ENCODE data around the gene RIPOR3. TPM values are rescaled to one million over a fixed set of nuclear protein-coding genes. Genes with fewer than 3 reads are reported as not detected.
"Not testable (repeated sequence)": the region's sequence is repeated elsewhere in the genome, so short reads cannot be mapped to it uniquely, and the experiment has no call there.

The RIPOR3 gene
- total RNA-seq, 1 donor from 2014 or later = not detected

DNA sequence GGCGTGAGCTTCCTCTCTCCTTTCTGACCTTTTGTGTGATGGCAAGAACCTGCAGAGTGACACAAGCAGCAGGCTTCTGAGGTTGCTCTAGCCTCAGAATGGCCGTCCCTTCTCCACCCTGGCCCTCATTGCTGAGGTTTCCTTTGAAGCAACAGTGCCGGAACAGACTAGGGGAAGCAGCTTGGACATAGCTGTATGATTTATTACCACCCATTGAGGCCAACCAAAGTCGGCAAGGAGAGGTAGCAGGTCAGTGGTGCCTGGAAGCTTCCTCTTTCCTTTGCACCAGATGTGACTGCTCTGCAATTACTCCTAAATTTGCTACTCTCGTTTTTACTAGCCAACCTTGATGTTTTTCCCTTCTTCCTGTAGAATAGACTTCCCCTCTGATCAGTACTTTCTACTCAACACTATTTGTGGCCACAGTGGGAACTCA lies 149.7 kb downstream of the RIPOR3 start:
- intact Hi-C loops (cut with micrococcal nuclease) = no loop called here
- Mint-ChIP-seq H3K27me3 (ENCODE audit: insufficient read depth) (no peaks in the 10 kb centered on the region), H3K4me1 (ENCODE audit: low read depth) (peaks cover 74% of the 10 kb centered on the region), H3K36me3 (ENCODE audit: low read depth) (peaks cover 35% of the 10 kb centered on the region), H3K4me3 (no peak overlapping the region), H3K27ac (peak overlapping the region; percentile 42), H3K9me3 (no peaks in the 10 kb centered on the region)
- no peak for DNase-seq (ENCODE audit: low spot score)

DNA sequence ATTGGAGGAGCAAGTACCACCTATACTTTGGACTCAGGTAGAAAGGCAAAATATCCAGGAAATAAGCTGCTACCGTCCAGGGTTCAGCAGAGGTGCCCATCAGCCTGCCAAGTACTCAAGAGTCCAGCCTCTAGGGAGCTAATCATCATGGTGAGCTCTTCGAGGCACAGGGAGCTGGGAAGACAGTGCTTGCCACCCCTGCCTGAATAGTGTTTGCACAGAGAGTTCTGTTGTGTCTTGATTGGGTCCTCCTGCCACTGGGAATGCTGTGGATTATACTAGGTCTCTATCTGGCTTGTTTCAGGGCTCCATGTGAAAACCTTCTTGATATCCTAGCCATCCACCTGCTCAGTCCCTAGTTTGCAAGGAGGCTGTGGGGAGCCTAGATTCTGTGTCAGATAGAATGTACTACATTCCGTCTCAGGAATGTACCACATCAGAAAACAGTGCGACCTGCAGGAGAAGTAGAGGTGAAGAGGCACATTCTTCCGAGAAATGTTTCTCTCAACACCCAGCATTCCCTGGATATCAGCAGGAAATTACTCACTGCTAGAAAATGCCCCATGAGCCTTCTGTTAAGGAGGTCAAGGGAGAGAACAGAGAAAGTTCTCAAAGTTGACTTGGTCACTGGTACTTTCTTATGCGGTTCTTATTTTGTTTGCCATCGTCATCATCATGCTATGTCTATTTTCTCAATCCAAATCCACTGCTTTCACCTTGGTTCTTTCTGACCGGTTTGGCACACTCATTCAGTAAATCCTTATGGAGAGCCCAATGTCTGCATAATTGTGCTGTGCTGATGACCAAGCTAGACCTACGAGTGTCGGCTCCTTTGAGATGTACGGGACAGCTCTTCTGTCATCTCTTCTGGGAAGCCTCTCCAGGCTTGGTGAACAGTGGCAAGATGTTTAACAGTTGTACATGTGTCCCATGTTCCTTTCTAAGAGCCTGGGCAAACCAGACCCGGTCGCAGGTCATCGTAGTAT lies 150.4 kb downstream of the RIPOR3 start:
- intact Hi-C loops (cut with micrococcal nuclease) = no loop called here
- Mint-ChIP-seq H3K27ac (peak overlapping the region; percentile 42), H3K36me3 (ENCODE audit: low read depth) (peaks cover 31% of the 10 kb centered on the region), H3K4me3 (peak overlapping the region; percentile 31), H3K9me3 (no peaks in the 10 kb centered on the region), H3K4me1 (ENCODE audit: low read depth) (peaks cover 71% of the 10 kb centered on the region), H3K27me3 (ENCODE audit: insufficient read depth) (no peaks in the 10 kb centered on the region)
- DNase-seq (ENCODE audit: low spot score) = no peak

DNA sequence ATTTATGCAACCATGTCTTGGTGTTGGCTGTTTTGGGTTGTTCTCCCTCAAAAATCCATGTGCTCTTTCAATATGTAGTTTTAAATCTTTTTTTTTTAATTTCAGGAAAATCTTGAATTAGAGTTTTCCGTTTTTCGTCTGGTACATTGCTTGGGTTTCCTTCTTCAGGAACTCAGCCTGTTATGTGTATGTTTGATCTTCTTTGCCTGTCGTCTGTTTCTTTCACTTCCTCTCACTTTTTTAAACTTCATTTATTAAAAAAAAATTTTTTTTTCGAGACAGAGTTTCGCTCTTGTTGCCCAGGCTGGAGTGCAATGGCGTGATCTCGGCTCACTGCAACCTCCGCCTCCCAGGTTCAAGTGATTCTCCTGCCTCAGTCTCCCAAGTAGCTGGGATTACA lies 151.5 kb downstream of the RIPOR3 start:
- peaks cover 72% of the 10 kb centered on the region for H3K4me1 Mint-ChIP-seq (ENCODE audit: low read depth)
- DNase-seq (ENCODE audit: low spot score); H3K27me3 Mint-ChIP-seq (ENCODE audit: insufficient read depth); H3K27ac Mint-ChIP-seq; H3K4me3 Mint-ChIP-seq; intact Hi-C loops (cut with micrococcal nuclease); H3K9me3 Mint-ChIP-seq: not testable (repeated sequence)
- peaks cover 35% of the 10 kb centered on the region for H3K36me3 Mint-ChIP-seq (ENCODE audit: low read depth)

DNA sequence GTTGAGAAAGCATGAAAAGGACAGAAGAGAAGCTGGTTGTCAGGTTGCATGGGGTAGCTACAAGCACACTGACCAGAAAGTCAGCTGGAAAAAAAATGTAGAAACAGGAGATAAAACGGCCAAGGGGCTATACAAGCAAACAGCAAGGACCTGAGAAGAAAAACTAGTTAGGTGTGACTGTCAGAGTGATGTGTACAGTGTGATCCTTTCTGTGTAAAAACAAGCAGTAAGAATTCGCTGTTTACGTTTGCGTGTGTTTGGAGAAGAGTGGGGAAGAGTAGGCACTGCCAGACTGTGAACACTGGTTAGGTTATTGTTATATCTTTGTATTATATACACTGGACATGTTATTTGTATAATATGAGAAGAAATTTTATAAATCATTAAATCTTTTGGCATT lies 153.1 kb downstream of the RIPOR3 start:
- no peak for DNase-seq (ENCODE audit: low spot score)
- Mint-ChIP-seq H3K27me3 (ENCODE audit: insufficient read depth) (no peaks in the 10 kb centered on the region), H3K4me1 (ENCODE audit: low read depth) (peaks cover 66% of the 10 kb centered on the region), H3K27ac (no peak overlapping the region), H3K36me3 (ENCODE audit: low read depth) (peaks cover 40% of the 10 kb centered on the region), H3K9me3 (no peaks in the 10 kb centered on the region), H3K4me3 (no peak overlapping the region)
- intact Hi-C loops (cut with micrococcal nuclease) = no loop called here

DNA sequence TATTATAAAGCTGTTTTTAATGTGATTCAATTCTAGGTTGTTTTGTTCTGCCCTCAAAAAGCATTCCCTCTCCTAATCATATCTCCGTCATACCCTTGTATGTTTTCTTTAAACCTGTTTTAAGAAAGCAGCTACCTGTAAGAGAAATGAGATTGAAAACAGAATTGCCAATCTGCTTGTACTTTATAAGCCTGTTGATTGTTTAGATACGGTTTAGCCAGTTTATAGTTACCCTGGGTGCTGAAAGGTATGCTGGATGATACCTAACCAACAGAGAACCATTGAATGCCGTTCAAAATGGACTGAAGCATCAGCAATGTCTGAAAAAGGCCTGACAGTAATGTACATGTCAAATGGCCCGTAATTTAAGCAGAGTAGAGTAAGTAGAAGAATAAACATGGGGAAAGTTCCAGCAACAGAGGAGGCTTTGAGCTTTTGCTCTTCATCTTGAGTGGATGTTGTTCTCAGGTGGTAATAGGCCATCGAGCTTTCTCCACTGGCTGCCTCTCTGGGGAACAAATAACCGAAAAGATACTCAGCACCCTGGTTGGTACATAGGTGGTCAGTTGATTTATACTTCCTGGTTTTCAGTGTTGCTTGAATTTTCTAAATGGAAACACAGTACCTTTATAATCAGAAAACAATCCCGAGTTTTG lies 153.7 kb downstream of the RIPOR3 start:
- H3K27ac Mint-ChIP-seq = peak overlapping the region; percentile 45
- DNase-seq (ENCODE audit: low spot score) = no peak
- no peaks in the 10 kb centered on the region for H3K27me3 Mint-ChIP-seq (ENCODE audit: insufficient read depth)
- H3K9me3 Mint-ChIP-seq = no peaks in the 10 kb centered on the region
- peaks cover 38% of the 10 kb centered on the region for H3K36me3 Mint-ChIP-seq (ENCODE audit: low read depth)
- peaks cover 66% of the 10 kb centered on the region for H3K4me1 Mint-ChIP-seq (ENCODE audit: low read depth)
- no peak overlapping the region for H3K4me3 Mint-ChIP-seq
- intact Hi-C loops (cut with micrococcal nuclease) = no loop called here

DNA sequence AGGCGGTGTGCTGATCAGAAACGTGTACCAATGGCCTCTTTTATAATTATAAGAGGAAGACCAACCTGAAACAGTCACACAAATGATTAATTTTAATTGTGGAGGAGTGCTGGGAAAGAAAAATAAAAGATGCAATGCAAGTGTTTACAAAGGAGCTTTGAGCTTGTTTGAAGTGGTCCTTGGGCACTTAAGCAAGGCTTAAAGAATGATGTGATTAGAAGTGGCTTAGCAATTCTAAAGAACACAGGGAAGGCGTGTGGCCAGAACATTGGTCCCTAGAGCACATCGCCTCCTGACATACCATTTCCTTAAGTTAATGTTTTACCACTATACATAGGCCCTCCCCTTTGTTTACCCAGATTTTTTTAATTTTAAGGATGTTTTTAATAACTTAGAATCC lies 155.0 kb downstream of the RIPOR3 start:
- no peak for DNase-seq (ENCODE audit: low spot score)
- Mint-ChIP-seq H3K27me3 (ENCODE audit: insufficient read depth) (no peaks in the 10 kb centered on the region), H3K36me3 (ENCODE audit: low read depth) (peaks cover 34% of the 10 kb centered on the region), H3K9me3 (no peaks in the 10 kb centered on the region), H3K4me3 (no peak overlapping the region), H3K27ac (no peak overlapping the region), H3K4me1 (ENCODE audit: low read depth) (peaks cover 64% of the 10 kb centered on the region)
- intact Hi-C loops (cut with micrococcal nuclease) = no loop called here

Other genes starting within 250 kb of the RIPOR3 start
- 60.0 and 60.5 TPM in 2 replicates for gene PTPN1, start 181.2 kb downstream of the RIPOR3 start, total RNA-seq
- 6.3 and 7.1 TPM in 2 replicates for gene PARD6B, start 40.0 kb upstream of the RIPOR3 start, total RNA-seq
- 7.8 and 9.3 TPM in 2 replicates for gene BCAS4, start 103.5 kb upstream of the RIPOR3 start, total RNA-seq
- gene ADNP, start 239.9 kb upstream of the RIPOR3 start, total RNA-seq = 77.4 and 85.8 TPM in 2 replicates

All from activated T-helper 1 cell treated with anti-CD3 and anti-CD28 coated beads, Interleukin-12 subunit alpha, Interleukin-12 subunit beta, Interleukin-2, Interleukin-4 antibody, amounts not matched to agents 30 ng/mL and 10 ng/mL and 1 ng/mL, durations not matched to agents 14 hours and 24 hours and 36 hours (primary cell).